ENCODE measurements around the gene CREBL2. TPM values are rescaled to one million over a fixed set of nuclear protein-coding genes. Genes with fewer than 3 reads are reported as not detected.
"Not testable (repeated sequence)": the region's sequence is repeated elsewhere in the genome, so short reads cannot be mapped to it uniquely, and the experiment has no call there.

Gene CREBL2
- total RNA-seq, 1 donor from 2014 or later, result 15.0 TPM

GRCh38 chr12:12641650-12642049 is 30.0 kb downstream of the CREBL2 start:
- DNase-seq (ENCODE audit: low read depth), result no peak
- no peak for TF ChIP-seq CTCF (conservative IDR thresholded peaks at IDR 0.05; ENCODE audit: low read depth, low read length)
- H3K4me3 ChIP-seq (ENCODE audit: low read depth, low read length), result no peak overlapping the region

GRCh38 chr12:12642916-12643315 is 31.2 kb downstream of the CREBL2 start:
- no peak overlapping the region for H3K4me3 ChIP-seq (ENCODE audit: low read depth, low read length)
- TF ChIP-seq CTCF (conservative IDR thresholded peaks at IDR 0.05; ENCODE audit: low read depth, low read length), result no peak
- DNase-seq (ENCODE audit: low read depth), result no peak

- no peak overlapping the region for H3K4me3 ChIP-seq (ENCODE audit: low read depth, low read length)
- peak; percentile 53 for TF ChIP-seq CTCF (conservative IDR thresholded peaks at IDR 0.05; ENCODE audit: low read depth, low read length)
- no peak for DNase-seq (ENCODE audit: low read depth)
These were observed 33.8 kb downstream of the CREBL2 start for GRCh38 chr12:12645485-12645884.

GRCh38 chr12:12645968-12646367 is 34.3 kb downstream of the CREBL2 start:
- not testable (repeated sequence) for DNase-seq (ENCODE audit: low read depth); H3K4me3 ChIP-seq (ENCODE audit: low read depth, low read length)

- H3K4me3 ChIP-seq (ENCODE audit: low read depth, low read length), result no peak overlapping the region
- TF ChIP-seq CTCF (conservative IDR thresholded peaks at IDR 0.05; ENCODE audit: low read depth, low read length), result no peak
- DNase-seq (ENCODE audit: low read depth), result no peak
These were observed 34.9 kb downstream of the CREBL2 start for GRCh38 chr12:12646483-12647072.

- no peak for DNase-seq (ENCODE audit: low read depth)
- TF ChIP-seq CTCF (conservative IDR thresholded peaks at IDR 0.05; ENCODE audit: low read depth, low read length), result no peak
- H3K4me3 ChIP-seq (ENCODE audit: low read depth, low read length), result no peak overlapping the region
These were observed 36.6 kb downstream of the CREBL2 start for GRCh38 chr12:12648284-12648683.

- TF ChIP-seq CTCF (conservative IDR thresholded peaks at IDR 0.05; ENCODE audit: low read depth, low read length), result no peak
- DNase-seq (ENCODE audit: low read depth), result no peak
- no peak overlapping the region for H3K4me3 ChIP-seq (ENCODE audit: low read depth, low read length)
These were observed 37.4 kb downstream of the CREBL2 start for GRCh38 chr12:12648951-12649650.

Measured in epithelial cell of proximal tubule (primary cell).